ENCODE results near the gene INPP5D. TPM values are rescaled to one million over a fixed set of nuclear protein-coding genes. Genes with fewer than 3 reads are reported as not detected.

The INPP5D gene
- total and polyA plus RNA-seq, 2 of the 13 experiments (the other 11 are each of a cell fraction or from before 2014, with no cell fraction given), result 16.7 to 18.0 TPM

GRCh38 chr2:233061591-233062450 lies 1.7 kb downstream of the INPP5D start (continued):
- TF ChIP-seq ZBTB33 (CRISPR knock-in tag; IDR thresholded peaks at IDR 0.05), result 0 out of 2 replicates have a peak, but pooled peaks have one; percentile 24
- peak; percentile 10 for TF ChIP-seq YY1 (IDR thresholded peaks at IDR 0.05; ENCODE audit: insufficient read depth, insufficient replicate concordance, low read depth, low read length)
- TF ChIP-seq BCL6 (CRISPR knock-in tag; IDR thresholded peaks at IDR 0.05), result peak; percentile 93
- TF ChIP-seq BRD4 (CRISPR knock-in tag; IDR thresholded peaks at IDR 0.05), result peak; percentile 70
- TF ChIP-seq ZNF674 (CRISPR knock-in tag; IDR thresholded peaks at IDR 0.05; ENCODE audit: low read depth), result no peak
- peak; percentile 85 for TF ChIP-seq REPIN1 (CRISPR knock-in tag; IDR thresholded peaks at IDR 0.05; ENCODE audit: borderline replicate concordance, low read depth)
- no peak for TF ChIP-seq HNRNPLL (IDR thresholded peaks at IDR 0.05; ENCODE audit: low read depth, low read length, poor library complexity, severe bottlenecking)
- TF ChIP-seq PAF1 (CRISPR knock-in tag; IDR thresholded peaks at IDR 0.05), result no peak
- TF ChIP-seq ZNF24 (IDR thresholded peaks at IDR 0.05), result no peak; the same call in 1 of the 2 replicates
- TF ChIP-seq, protein P1, sequence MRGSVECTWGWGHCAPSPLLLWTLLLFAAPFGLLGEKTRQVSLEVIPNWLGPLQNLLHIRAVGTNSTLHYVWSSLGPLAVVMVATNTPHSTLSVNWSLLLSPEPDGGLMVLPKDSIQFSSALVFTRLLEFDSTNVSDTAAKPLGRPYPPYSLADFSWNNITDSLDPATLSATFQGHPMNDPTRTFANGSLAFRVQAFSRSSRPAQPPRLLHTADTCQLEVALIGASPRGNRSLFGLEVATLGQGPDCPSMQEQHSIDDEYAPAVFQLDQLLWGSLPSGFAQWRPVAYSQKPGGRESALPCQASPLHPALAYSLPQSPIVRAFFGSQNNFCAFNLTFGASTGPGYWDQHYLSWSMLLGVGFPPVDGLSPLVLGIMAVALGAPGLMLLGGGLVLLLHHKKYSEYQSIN (CRISPR knock-in tag; IDR thresholded peaks at IDR 0.05; ENCODE audit: borderline replicate concordance), result no peak
- peak; percentile 80 for TF ChIP-seq ZNF274 (CRISPR knock-in tag; IDR thresholded peaks at IDR 0.05)
- TF ChIP-seq, protein P2, sequence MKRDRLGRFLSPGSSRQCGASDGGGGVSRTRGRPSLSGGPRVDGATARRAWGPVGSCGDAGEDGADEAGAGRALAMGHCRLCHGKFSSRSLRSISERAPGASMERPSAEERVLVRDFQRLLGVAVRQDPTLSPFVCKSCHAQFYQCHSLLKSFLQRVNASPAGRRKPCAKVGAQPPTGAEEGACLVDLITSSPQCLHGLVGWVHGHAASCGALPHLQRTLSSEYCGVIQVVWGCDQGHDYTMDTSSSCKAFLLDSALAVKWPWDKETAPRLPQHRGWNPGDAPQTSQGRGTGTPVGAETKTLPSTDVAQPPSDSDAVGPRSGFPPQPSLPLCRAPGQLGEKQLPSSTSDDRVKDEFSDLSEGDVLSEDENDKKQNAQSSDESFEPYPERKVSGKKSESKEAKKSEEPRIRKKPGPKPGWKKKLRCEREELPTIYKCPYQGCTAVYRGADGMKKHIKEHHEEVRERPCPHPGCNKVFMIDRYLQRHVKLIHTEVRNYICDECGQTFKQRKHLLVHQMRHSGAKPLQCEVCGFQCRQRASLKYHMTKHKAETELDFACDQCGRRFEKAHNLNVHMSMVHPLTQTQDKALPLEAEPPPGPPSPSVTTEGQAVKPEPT (CRISPR knock-in tag; IDR thresholded peaks at IDR 0.05; ENCODE audit: low read depth), result no peak
- TF ChIP-seq, protein P3, sequence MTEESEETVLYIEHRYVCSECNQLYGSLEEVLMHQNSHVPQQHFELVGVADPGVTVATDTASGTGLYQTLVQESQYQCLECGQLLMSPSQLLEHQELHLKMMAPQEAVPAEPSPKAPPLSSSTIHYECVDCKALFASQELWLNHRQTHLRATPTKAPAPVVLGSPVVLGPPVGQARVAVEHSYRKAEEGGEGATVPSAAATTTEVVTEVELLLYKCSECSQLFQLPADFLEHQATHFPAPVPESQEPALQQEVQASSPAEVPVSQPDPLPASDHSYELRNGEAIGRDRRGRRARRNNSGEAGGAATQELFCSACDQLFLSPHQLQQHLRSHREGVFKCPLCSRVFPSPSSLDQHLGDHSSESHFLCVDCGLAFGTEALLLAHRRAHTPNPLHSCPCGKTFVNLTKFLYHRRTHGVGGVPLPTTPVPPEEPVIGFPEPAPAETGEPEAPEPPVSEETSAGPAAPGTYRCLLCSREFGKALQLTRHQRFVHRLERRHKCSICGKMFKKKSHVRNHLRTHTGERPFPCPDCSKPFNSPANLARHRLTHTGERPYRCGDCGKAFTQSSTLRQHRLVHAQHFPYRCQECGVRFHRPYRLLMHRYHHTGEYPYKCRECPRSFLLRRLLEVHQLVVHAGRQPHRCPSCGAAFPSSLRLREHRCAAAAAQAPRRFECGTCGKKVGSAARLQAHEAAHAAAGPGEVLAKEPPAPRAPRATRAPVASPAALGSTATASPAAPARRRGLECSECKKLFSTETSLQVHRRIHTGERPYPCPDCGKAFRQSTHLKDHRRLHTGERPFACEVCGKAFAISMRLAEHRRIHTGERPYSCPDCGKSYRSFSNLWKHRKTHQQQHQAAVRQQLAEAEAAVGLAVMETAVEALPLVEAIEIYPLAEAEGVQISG (CRISPR knock-in tag; IDR thresholded peaks at IDR 0.05), result peak; percentile 69
- TF ChIP-seq ZNF510 (CRISPR knock-in tag; IDR thresholded peaks at IDR 0.05; ENCODE audit: low read depth), result 0 out of 2 replicates have a peak, but pooled peaks have one; percentile 74
- TF ChIP-seq, protein P4, sequence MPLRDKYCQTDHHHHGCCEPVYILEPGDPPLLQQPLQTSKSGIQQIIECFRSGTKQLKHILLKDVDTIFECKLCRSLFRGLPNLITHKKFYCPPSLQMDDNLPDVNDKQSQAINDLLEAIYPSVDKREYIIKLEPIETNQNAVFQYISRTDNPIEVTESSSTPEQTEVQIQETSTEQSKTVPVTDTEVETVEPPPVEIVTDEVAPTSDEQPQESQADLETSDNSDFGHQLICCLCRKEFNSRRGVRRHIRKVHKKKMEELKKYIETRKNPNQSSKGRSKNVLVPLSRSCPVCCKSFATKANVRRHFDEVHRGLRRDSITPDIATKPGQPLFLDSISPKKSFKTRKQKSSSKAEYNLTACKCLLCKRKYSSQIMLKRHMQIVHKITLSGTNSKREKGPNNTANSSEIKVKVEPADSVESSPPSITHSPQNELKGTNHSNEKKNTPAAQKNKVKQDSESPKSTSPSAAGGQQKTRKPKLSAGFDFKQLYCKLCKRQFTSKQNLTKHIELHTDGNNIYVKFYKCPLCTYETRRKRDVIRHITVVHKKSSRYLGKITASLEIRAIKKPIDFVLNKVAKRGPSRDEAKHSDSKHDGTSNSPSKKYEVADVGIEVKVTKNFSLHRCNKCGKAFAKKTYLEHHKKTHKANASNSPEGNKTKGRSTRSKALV (CRISPR knock-in tag; IDR thresholded peaks at IDR 0.05), result 0 out of 2 replicates have a peak, but pooled peaks have one; percentile 61
- TF ChIP-seq SP2 (CRISPR knock-in tag; IDR thresholded peaks at IDR 0.05), result no peak
- 0 out of 2 replicates have a peak, but pooled peaks have one; percentile 53 for TF ChIP-seq ARID2 (CRISPR knock-in tag; IDR thresholded peaks at IDR 0.05; ENCODE audit: borderline replicate concordance)
- no peak for TF ChIP-seq KLF15 (CRISPR knock-in tag; IDR thresholded peaks at IDR 0.05; ENCODE audit: borderline replicate concordance)
